ENCODE data around the gene TMEM94.
A peak's percentile ranks its signal among the peaks of the same experiment; 100 is the strongest.
"Not testable (repeated sequence)": the region's sequence is repeated elsewhere in the genome, so short reads cannot be mapped to it uniquely, and the experiment has no call there.

The TMEM94 gene

DNA sequence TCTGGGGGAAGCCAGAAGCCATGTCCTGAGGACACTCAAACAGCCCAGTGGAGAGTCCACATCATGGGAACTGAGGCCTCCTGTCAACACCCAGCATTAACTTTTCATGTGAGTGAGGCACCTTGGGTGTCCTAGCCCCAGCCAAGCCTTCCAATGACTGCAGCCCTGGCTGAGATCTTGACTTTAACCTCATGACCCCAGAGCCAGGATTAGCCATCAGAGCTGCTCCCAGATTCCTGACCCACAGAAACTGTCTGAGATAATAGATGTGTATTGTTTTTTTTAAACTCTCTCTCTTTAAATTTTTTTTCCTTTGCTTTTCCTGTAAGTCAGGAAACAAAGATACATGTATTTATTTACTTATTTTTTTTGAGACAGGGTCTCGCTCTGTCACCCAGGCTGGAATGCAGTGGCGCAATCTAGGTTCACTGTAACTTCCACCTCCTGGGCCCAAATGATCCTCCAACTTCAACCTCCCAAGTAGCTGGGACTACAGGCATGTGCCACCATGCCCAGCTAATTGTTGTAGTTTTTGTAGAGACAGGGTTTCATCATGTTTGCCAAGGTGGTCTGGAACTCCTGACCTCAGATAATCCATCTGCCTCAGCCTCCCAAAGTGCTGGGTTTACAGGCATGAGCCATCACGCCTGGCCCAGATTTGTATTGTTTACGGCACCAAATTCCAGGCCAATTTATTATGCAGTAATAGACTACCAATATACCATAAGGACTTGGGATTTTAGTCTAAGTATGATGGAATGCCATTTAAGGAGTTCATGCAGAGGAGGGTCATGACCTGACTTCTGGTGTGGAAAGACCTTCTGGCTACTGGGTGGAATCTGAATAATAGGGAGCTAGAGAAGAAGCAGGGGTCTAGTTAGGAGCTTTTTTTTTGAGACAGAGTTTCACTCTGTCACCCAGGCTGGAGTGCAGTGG lies 14.0 kb upstream of the TMEM94 start:
- no peaks in the 10 kb centered on the region for H3K36me3 ChIP-seq
- peak overlapping the region in 8 of 11 experiments; percentile 3 to 59 (median 44); a peak in 12 of 22 replicates for H3K27ac ChIP-seq
- peak in 2 of 11 experiments; percentile 12 to 23; a peak in 1 of 22 replicates for TF ChIP-seq Cebpa-rat (IDR thresholded peaks at IDR 0.05)
- no peaks in the 10 kb centered on the region for H4K20me1 ChIP-seq
- H3K4me2 ChIP-seq, result peak overlapping the region in 9 of 11 experiments; percentile 13 to 60 (median 28); a peak in 13 of 22 replicates
- no peaks in the 10 kb centered on the region for H3K27me3 ChIP-seq
- no peak overlapping the region for H3K4me3 ChIP-seq
- no peak overlapping the region; a peak in 1 of 22 replicates for H3K9ac ChIP-seq
- H3K4me1 ChIP-seq, result peaks cover 16 to 51% (median 45%) of the 10 kb centered on the region in 10 experiments
- no peaks in the 10 kb centered on the region for H3K9me3 ChIP-seq (replicated peaks in 1 of 11)

DNA sequence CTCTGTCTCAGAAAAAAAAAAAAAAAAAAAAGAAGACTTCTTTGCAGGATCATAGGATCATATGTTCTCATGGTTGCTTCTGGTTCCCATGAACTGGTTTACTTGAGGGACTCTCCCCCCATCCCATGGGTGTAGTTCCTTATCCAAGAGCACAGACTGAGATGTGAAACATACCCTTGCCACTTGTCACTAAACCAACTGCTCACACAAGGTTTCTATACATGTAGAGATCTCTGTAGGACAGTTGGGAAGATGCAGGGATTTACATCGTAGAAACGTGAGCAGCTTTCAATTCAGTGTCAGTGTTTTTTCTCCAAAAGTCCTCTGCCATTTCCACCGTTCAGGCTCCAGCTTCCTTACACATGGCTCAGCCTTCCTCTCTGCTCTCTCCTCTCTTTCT lies 11.1 kb upstream of the TMEM94 start:
- Histone ChIP-seq H3K9ac (no peak overlapping the region), H4K20me1 (no peaks in the 10 kb centered on the region), H3K4me1 (peaks cover 15 to 73% (median 56%) of the 10 kb centered on the region in 10 experiments), H3K4me2 (peak overlapping the region in 6 of 11 experiments; percentile 29 to 62 (median 41); a peak in 7 of 22 replicates), H3K27ac (no peak overlapping the region; a peak in 2 of 22 replicates), H3K27me3 (no peaks in the 10 kb centered on the region), H3K4me3 (no peak overlapping the region), H3K9me3 (replicated peaks in 1 of 11) (no peaks in the 10 kb centered on the region), H3K36me3 (no peaks in the 10 kb centered on the region)
- TF ChIP-seq Cebpa-rat (IDR thresholded peaks at IDR 0.05), result no peak

DNA sequence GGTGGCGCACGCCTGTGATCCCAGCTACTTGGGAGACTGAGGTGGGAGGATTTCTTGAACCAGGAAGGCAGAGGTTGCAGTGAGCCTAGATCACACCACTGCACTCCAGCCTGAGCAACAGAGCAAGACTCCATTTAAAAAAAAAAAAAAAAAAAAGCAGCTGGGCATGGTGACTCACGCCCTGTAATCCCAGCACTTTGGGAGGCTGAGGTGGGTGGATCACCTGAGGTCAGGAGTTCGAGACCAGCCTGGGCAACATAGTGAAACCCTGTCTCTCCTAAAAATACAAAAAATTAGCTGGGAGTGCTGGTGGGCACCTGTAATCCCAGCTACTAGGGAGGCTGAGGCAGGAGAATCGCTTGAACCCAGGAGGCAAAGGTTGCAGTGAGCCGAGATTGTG lies 10.5 kb upstream of the TMEM94 start:
- not testable (repeated sequence) for H3K9me3 ChIP-seq (replicated peaks in 1 of 11); H3K36me3 ChIP-seq; H3K4me2 ChIP-seq; H3K27me3 ChIP-seq; H3K4me3 ChIP-seq; H3K9ac ChIP-seq; H3K27ac ChIP-seq; H4K20me1 ChIP-seq
- H3K4me1 ChIP-seq, result peaks cover 9 to 73% (median 50%) of the 10 kb centered on the region in 10 experiments

DNA sequence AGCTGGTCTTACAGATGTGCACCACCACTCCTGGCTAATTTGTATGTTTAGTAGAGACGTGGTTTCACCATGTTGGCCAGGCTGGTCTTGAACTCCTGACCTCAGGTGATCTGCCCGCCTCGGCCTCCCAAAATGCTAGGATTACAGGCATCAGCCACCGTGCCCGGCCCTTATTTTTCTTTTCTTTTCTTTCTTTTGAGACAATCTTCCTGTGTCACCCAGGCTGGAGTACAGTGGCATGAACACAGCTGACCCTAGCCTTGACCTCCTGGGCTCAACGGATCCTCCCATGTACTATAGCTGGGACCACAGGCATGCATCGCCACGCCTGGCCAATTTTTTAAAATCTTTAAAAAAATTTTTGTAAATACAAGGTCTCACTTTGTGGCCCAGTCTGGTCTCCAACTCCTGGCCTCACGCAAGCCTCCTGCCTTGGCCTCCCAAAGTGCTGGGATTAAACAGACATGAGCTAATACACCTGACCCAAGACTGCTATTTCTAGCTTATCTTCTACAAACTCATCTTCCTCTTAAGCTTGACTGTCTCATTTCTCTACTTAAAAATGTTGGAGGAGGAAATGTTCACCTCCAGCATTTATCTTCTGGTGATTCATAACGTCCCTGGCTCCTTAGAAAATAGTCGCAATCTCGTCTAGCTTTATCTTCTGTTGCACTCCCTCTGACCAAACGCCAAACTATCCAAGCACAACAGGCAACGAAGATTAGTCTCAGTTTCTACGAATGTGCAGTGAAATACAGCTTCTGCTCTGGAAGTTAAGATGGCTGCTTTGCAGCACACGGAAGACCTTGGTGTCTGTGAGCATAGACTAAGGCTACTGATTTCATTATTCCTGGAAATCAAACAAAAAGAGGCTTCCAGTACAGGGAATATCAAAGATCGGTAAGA lies 8.2 kb upstream of the TMEM94 start:
- H3K4me3 ChIP-seq, result no peak overlapping the region
- no peak overlapping the region; a peak in 1 of 22 replicates for H3K27ac ChIP-seq
- no peak for TF ChIP-seq Cebpa-rat (IDR thresholded peaks at IDR 0.05)
- H3K36me3 ChIP-seq, result no peaks in the 10 kb centered on the region
- no peak overlapping the region; a peak in 1 of 22 replicates for H3K4me2 ChIP-seq
- peaks cover 9 to 78% (median 50%) of the 10 kb centered on the region in 10 experiments for H3K4me1 ChIP-seq
- H3K27me3 ChIP-seq, result no peaks in the 10 kb centered on the region
- H3K9me3 ChIP-seq (replicated peaks in 1 of 11), result no peaks in the 10 kb centered on the region
- no peaks in the 10 kb centered on the region for H4K20me1 ChIP-seq
- no peak overlapping the region for H3K9ac ChIP-seq

DNA sequence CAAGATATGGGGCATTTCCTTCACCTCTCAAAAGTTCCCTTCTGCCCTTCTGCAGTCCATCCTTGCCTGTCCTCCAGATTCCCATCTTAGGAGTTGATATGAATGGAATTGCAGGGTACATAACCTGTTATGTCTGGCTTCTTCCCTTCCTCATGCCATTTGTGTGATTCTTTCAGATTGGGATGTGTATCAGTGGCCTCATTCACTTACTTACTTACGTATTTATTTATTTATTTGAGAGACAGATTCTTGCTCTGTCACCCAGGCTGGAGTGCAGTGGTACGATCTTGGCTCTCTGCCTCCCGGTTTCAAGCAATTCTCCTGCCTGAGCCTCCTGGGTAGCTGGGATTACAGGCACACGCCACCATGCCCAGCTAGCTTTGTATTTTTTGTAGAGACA lies 6.2 kb upstream of the TMEM94 start:
- Histone ChIP-seq H3K27me3 (no peaks in the 10 kb centered on the region), H4K20me1 (no peaks in the 10 kb centered on the region), H3K4me2 (peak overlapping the region in 7 of 11 experiments; percentile 7 to 49 (median 34); a peak in 9 of 22 replicates), H3K36me3 (no peaks in the 10 kb centered on the region), H3K9ac (no peak overlapping the region), H3K9me3 (replicated peaks in 1 of 11) (no peaks in the 10 kb centered on the region), H3K27ac (peak overlapping the region in 2 of 11 experiments; percentile 12 to 35; a peak in 2 of 22 replicates), H3K4me3 (no peak overlapping the region), H3K4me1 (peaks cover 23 to 81% (median 54%) of the 10 kb centered on the region in 10 experiments)
- no peak for TF ChIP-seq Cebpa-rat (IDR thresholded peaks at IDR 0.05)

DNA sequence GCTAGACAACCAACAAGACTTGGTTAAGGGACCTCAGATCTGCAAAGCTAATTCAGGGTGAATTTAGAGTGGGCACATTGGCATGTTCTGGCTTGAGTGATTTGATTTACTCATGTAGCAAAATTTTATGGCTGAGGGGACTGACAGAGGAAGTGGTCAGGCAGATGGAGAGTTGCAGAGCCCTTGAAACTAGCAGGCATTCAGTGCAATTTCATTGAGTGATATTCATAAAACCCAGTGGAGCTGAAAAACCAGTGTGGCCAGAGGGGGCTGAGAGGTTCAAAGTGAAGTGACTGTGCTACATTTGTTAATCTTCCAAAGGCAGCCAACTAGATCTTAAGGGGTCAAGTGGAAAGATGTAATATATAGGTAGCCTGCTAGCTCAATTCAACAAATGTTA lies 2.2 kb upstream of the TMEM94 start:
- peak overlapping the region; percentile 81 to 99 (median 93) for H3K4me2 ChIP-seq
- H3K4me3 ChIP-seq, result peak overlapping the region in 1 of 10 experiments; percentile 2; a peak in 1 of 20 replicates
- H3K9me3 ChIP-seq (replicated peaks in 1 of 11), result no peaks in the 10 kb centered on the region
- no peaks in the 10 kb centered on the region for H4K20me1 ChIP-seq
- peak overlapping the region in 8 of 11 experiments; percentile 3 to 96 (median 44); a peak in 13 of 22 replicates for H3K9ac ChIP-seq
- no peaks in the 10 kb centered on the region for H3K36me3 ChIP-seq
- H3K27me3 ChIP-seq, result no peaks in the 10 kb centered on the region
- peaks cover 51 to 90% (median 78%) of the 10 kb centered on the region in 10 experiments for H3K4me1 ChIP-seq
- H3K27ac ChIP-seq, result peak overlapping the region in 10 of 11 experiments; percentile 29 to 99 (median 93); a peak in 20 of 22 replicates
- peak in 9 of 11 experiments; percentile 39 to 92 (median 66); a peak in 12 of 22 replicates for TF ChIP-seq Cebpa-rat (IDR thresholded peaks at IDR 0.05)

DNA sequence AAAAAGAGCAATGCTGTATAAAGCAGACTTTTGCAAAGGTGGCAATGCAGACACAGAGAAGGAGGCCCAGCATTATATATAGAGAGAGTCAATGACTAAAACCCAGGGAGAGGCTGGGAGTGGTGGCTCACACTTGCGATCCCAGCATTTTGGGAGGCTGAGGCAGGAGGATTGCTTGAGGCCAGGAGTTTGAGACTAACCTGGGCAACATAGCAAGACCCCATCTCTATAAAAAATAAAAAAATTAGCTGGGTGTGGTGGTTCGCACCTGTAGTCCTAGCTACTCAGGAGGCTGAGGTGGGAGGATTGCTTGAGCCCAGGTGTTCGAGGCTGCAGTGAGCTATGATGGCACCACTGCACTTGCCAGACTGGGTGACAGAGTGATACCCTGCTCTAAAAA lies 1.8 kb upstream of the TMEM94 start:
- not testable (repeated sequence) for H3K9me3 ChIP-seq (replicated peaks in 1 of 11); H4K20me1 ChIP-seq; H3K27me3 ChIP-seq; H3K36me3 ChIP-seq
- peak overlapping the region in 1 of 10 experiments; percentile 2; a peak in 1 of 20 replicates for H3K4me3 ChIP-seq
- peak overlapping the region; percentile 81 to 99 (median 93) for H3K4me2 ChIP-seq
- H3K27ac ChIP-seq, result peak overlapping the region in 10 of 11 experiments; percentile 29 to 99 (median 93); a peak in 20 of 22 replicates
- peak overlapping the region in 8 of 11 experiments; percentile 3 to 96 (median 44); a peak in 11 of 22 replicates for H3K9ac ChIP-seq
- H3K4me1 ChIP-seq, result peaks cover 56 to 90% (median 80%) of the 10 kb centered on the region in 10 experiments

DNA sequence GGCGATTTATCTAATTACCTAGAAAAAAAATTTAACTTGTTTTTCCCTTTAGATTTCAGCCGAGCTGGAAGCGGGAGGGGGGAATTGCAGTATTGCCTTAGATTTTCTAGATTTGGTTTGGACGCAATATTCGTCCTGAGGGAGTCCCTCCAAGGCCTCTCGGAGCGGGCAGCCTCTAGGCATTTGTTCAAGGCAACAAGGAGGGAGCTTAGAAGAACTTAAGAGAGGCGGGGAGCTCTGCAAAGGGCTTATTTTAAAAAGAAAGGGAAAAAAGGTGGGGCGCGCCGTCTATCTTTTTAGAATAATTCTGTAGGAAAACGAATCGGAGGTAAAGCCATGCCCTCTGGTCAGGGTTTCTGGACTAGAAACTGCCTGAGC lies 407 bp upstream of the TMEM94 start:
- no peaks in the 10 kb centered on the region for H4K20me1 ChIP-seq
- peak overlapping the region; percentile 73 to 96 (median 82); a peak in 19 of 20 replicates for H3K4me3 ChIP-seq
- TF ChIP-seq Cebpa-rat (IDR thresholded peaks at IDR 0.05), result no peak
- H3K9me3 ChIP-seq (replicated peaks in 1 of 11), result no peaks in the 10 kb centered on the region
- peaks cover 70 to 90% (median 83%) of the 10 kb centered on the region in 10 experiments for H3K4me1 ChIP-seq
- peak overlapping the region; percentile 81 to 99 (median 93) for H3K4me2 ChIP-seq
- peak overlapping the region; percentile 91 to 99 (median 95) for H3K27ac ChIP-seq
- no peaks in the 10 kb centered on the region for H3K36me3 ChIP-seq
- H3K27me3 ChIP-seq, result no peaks in the 10 kb centered on the region
- H3K9ac ChIP-seq, result peak overlapping the region; percentile 88 to 98 (median 96)
